HepG2 (cell line): ENCODE measurements around the gene SLC28A1. TPM values are rescaled to one million over a fixed set of nuclear protein-coding genes. Genes with fewer than 3 reads are reported as not detected.

Experiments
- CBFB ChIP-seq: sonication (generic); formaldehyde crosslinking; IDR thresholded peaks from 2 replicates; pipeline ENCODE4 v1.4.0; 2020; ENCODE audit warnings: missing genetic modification reagents
- HDAC2 ChIP-seq: sonication (generic); formaldehyde crosslinking; IDR thresholded peaks from 2 replicates; pipeline ENCODE4 v1.4.0; 2020; ENCODE audit warnings: missing genetic modification reagents
- PHF21A ChIP-seq: sonication (generic); formaldehyde crosslinking; IDR thresholded peaks from 2 replicates; pipeline ENCODE4 v1.5.0; 2020; ENCODE audit warnings: mild to moderate bottlenecking, missing genetic modification reagents
- RBFOX2 ChIP-seq: fragments of 200-400 bp; formaldehyde crosslinking; IDR thresholded peaks from 2 replicates; pipeline ENCODE4 v1.6.1; 2017; ENCODE audit warnings: low read depth, mild to moderate bottlenecking, low read length
- SIN3A ChIP-seq: IDR thresholded peaks from 2 replicates; pipeline ENCODE4 v1.6.1; 2011; ENCODE audit warnings: low read depth, mild to moderate bottlenecking, control low read depth, low read length, borderline replicate concordance
- TEAD2 ChIP-seq: sonication (generic); formaldehyde crosslinking; IDR thresholded peaks from 2 replicates; pipeline ENCODE4 v1.9.0; 2021; ENCODE audit warnings: missing genetic modification reagents
- TOPORS ChIP-seq: sonication (generic); formaldehyde crosslinking; IDR thresholded peaks from 2 replicates; pipeline ENCODE4 v1.8.0; 2023; ENCODE audit warnings: mild to moderate bottlenecking, missing genetic modification reagents
- ZNF777 ChIP-seq: sonication (generic); formaldehyde crosslinking; IDR thresholded peaks from 2 replicates; pipeline ENCODE4 v1.4.0; 2020; ENCODE audit warnings: missing genetic modification reagents
- ZNF83 ChIP-seq: sonication (generic); formaldehyde crosslinking; IDR thresholded peaks from 2 replicates; pipeline ENCODE4 v1.4.0; 2020; ENCODE audit warnings: missing genetic modification reagents, mild to moderate bottlenecking, borderline replicate concordance
- polyA plus RNA-seq, 8 experiments: library from polyadenylated mRNA; depleted of rRNA in 3 of 8; stranded (reverse) in 7 of 8; unstranded in 1 of 8; fragments of >200 nt; fragmentation: Illumina TruSeq in 4 of 8; extraction: Trizol in 4 of 8; gene quantifications; 2 replicates each; pipeline versions ENCODE4 v1.2.1 to v1.2.3, GENCODE V29; 2011 to 2016; ENCODE audit warnings: low read depth in 4 of 8, missing spikeins in 1 of 8, mixed read lengths in 1 of 8; ENCODE audit not compliant: insufficient read depth in 1 of 8
- total RNA-seq, 5 experiments: library from RNA; depleted of rRNA; stranded (reverse); fragments of >200 nt; fragmentation: Illumina TruSeq; extraction: Trizol; gene quantifications; 2 replicates each; pipeline ENCODE4 v1.2.3, GENCODE V29; 2016; ENCODE audit warnings: low read depth in 1 of 5
- TF ChIP-seq, protein P1 (sequence below): sonication (generic); formaldehyde crosslinking; IDR thresholded peaks from 2 replicates; pipeline ENCODE4 v1.4.0; 2020; ENCODE audit warnings: mild to moderate bottlenecking, missing genetic modification reagents
- TF ChIP-seq, protein P2 (sequence below): sonication (generic); formaldehyde crosslinking; IDR thresholded peaks from 2 replicates; pipeline ENCODE4 v1.5.0; 2020; ENCODE audit warnings: mild to moderate bottlenecking, missing genetic modification reagents, borderline replicate concordance
- TF ChIP-seq, protein P3 (sequence below): sonication (generic); formaldehyde crosslinking; IDR thresholded peaks from 2 replicates; pipeline ENCODE4 v1.4.0; 2020; ENCODE audit warnings: missing genetic modification reagents

Gene SLC28A1
- total and polyA plus RNA-seq, 2 of the 13 experiments (the other 11 are each of a cell fraction or from before 2014, with no cell fraction given), result 0.31 to 5.8 TPM

DNA sequence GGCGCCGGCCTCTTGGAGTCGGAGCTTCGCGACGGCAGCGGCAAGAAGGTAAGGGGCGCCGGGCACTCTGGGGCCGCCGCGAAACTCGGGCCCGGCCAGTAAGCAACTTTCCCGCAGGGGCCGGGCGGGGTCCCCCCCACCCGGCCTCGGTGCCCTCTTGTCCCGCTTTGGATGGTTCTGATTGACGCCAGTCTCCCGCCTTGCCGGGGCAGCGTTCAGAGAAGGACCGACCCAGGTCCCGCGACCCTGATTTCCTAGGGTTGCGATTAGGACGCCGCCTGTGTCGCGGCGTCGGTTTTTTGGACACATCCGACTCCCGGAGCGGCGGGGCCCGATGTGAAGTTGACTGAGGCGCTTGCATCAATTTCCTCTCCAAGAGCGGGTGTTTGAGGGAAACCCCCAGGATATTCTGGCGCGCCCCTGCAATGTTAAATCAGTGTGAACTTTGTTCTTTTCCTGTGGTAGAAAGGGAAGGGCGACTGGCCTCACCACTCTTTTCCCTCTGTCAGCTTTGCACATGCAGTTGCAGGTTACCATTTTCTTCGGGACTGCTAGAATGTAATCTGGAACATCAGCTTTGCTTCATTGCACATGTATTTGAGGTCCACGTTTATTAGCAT is 97.9 kb downstream of the SLC28A1 start (continued):
- TF ChIP-seq, protein P1, sequence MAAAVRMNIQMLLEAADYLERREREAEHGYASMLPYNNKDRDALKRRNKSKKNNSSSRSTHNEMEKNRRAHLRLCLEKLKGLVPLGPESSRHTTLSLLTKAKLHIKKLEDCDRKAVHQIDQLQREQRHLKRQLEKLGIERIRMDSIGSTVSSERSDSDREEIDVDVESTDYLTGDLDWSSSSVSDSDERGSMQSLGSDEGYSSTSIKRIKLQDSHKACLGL (CRISPR knock-in tag), result peak; percentile 8; the same call in 1 of the 2 replicates
- TF ChIP-seq PHF21A (peak; percentile 96), CBFB (CRISPR knock-in tag) (no peak), SIN3A (0 out of 2 replicates have a peak, but pooled peaks have one; percentile 42), ZNF777 (CRISPR knock-in tag) (peak; percentile 88), ZNF83 (CRISPR knock-in tag) (no peak), TOPORS (CRISPR knock-in tag) (no peak), RBFOX2 (peak; percentile 56), HDAC2 (CRISPR knock-in tag) (peak; percentile 29; the same call in 1 of the 2 replicates), TEAD2 (no peak)
- TF ChIP-seq, protein P2, sequence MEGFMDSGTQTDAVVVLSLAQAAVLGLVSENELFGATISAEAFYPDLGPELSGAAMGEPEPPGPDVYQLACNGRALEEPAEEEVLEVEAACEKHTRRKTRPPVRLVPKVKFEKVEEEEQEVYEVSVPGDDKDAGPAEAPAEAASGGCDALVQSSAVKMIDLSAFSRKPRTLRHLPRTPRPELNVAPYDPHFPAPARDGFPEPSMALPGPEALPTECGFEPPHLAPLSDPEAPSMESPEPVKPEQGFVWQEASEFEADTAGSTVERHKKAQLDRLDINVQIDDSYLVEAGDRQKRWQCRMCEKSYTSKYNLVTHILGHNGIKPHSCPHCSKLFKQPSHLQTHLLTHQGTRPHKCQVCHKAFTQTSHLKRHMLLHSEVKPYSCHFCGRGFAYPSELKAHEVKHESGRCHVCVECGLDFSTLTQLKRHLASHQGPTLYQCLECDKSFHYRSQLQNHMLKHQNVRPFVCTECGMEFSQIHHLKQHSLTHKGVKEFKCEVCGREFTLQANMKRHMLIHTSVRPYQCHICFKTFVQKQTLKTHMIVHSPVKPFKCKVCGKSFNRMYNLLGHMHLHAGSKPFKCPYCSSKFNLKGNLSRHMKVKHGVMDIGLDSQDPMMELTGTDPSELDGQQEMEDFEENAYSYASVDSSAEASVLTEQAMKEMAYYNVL (CRISPR knock-in tag), result 0 out of 2 replicates have a peak, but pooled peaks have one; percentile 51
- TF ChIP-seq, protein P3, sequence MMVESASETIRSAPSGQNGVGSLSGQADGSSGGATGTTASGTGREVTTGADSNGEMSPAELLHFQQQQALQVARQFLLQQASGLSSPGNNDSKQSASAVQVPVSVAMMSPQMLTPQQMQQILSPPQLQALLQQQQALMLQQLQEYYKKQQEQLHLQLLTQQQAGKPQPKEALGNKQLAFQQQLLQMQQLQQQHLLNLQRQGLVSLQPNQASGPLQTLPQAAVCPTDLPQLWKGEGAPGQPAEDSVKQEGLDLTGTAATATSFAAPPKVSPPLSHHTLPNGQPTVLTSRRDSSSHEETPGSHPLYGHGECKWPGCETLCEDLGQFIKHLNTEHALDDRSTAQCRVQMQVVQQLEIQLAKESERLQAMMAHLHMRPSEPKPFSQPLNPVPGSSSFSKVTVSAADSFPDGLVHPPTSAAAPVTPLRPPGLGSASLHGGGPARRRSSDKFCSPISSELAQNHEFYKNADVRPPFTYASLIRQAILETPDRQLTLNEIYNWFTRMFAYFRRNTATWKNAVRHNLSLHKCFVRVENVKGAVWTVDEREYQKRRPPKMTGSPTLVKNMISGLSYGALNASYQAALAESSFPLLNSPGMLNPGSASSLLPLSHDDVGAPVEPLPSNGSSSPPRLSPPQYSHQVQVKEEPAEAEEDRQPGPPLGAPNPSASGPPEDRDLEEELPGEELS (CRISPR knock-in tag), result 0 out of 2 replicates have a peak, but pooled peaks have one; percentile 34
